Measurements from ENCODE around the gene AFDN.
A peak's percentile ranks its signal among the peaks of the same experiment; 100 is the strongest.

Gene AFDN

GRCh38 chr6:167796192-167796981 lies 30.3 kb upstream of the AFDN start:
- H3K4me3 ChIP-seq (ENCODE audit: low read depth, low read length), result no peak overlapping the region
- peak; percentile 71 for DNase-seq (ENCODE audit: low read depth)
- TF ChIP-seq CTCF (IDR thresholded peaks at IDR 0.05; ENCODE audit: control insufficient read depth, extremely low read depth, insufficient read depth), result no peak

GRCh38 chr6:167797011-167797471 lies 29.7 kb upstream of the AFDN start:
- TF ChIP-seq CTCF (IDR thresholded peaks at IDR 0.05; ENCODE audit: control insufficient read depth, extremely low read depth, insufficient read depth), result no peak
- no peak for DNase-seq (ENCODE audit: low read depth)
- H3K4me3 ChIP-seq (ENCODE audit: low read depth, low read length), result no peak overlapping the region

GRCh38 chr6:167797476-167798265 lies 29.0 kb upstream of the AFDN start:
- TF ChIP-seq CTCF (IDR thresholded peaks at IDR 0.05; ENCODE audit: control insufficient read depth, extremely low read depth, insufficient read depth), result no peak
- DNase-seq (ENCODE audit: low read depth), result no peak
- H3K4me3 ChIP-seq (ENCODE audit: low read depth, low read length), result no peak overlapping the region

- no peak for TF ChIP-seq CTCF (IDR thresholded peaks at IDR 0.05; ENCODE audit: control insufficient read depth, extremely low read depth, insufficient read depth)
- no peak overlapping the region for H3K4me3 ChIP-seq (ENCODE audit: low read depth, low read length)
- DNase-seq (ENCODE audit: low read depth), result no peak
Measured at GRCh38 chr6:167798453-167798852, 28.3 kb upstream of the AFDN start.

- DNase-seq (ENCODE audit: low read depth), result no peak
- H3K4me3 ChIP-seq (ENCODE audit: low read depth, low read length), result no peak overlapping the region
- peak; percentile 9; the same call in 1 of the 2 replicates for TF ChIP-seq CTCF (IDR thresholded peaks at IDR 0.05; ENCODE audit: control insufficient read depth, extremely low read depth, insufficient read depth)
Measured at GRCh38 chr6:167799033-167799821, 27.5 kb upstream of the AFDN start.

- H3K4me3 ChIP-seq (ENCODE audit: low read depth, low read length), result no peak overlapping the region
- no peak for TF ChIP-seq CTCF (IDR thresholded peaks at IDR 0.05; ENCODE audit: control insufficient read depth, extremely low read depth, insufficient read depth)
- DNase-seq (ENCODE audit: low read depth), result no peak
Measured at GRCh38 chr6:167800549-167800948, 26.2 kb upstream of the AFDN start.
